HUES64 (cell line): Measurements from ENCODE around the gene TRPM3.

Experiments used
- H3K27ac ChIP-seq: 2 replicates; pipeline ENCODE4 v1.7.0; 2013; ENCODE audit warnings: low read depth, low read length, inconsistent platforms
- H3K27me3 ChIP-seq: 2 replicates; pipeline ENCODE4 v1.6.1; 2013; ENCODE audit warnings: mild to moderate bottlenecking, low read length; ENCODE audit not compliant: insufficient read depth
- H3K36me3 ChIP-seq: 2 replicates; pipeline ENCODE4 v1.6.1; 2013; ENCODE audit warnings: mild to moderate bottlenecking, low read length; ENCODE audit not compliant: insufficient read depth
- H3K4me1 ChIP-seq: 2 replicates; pipeline ENCODE4 v1.6.1; 2013; ENCODE audit warnings: mild to moderate bottlenecking, low read length, moderate library complexity; ENCODE audit not compliant: insufficient read depth
- H3K4me3 ChIP-seq: 2 replicates; pipeline ENCODE4 v1.5.1; 2013; ENCODE audit warnings: mild to moderate bottlenecking, low read length, moderate library complexity
- H3K9ac ChIP-seq: 2 replicates; pipeline ENCODE4 v1.6.1; 2013; ENCODE audit warnings: mild to moderate bottlenecking, low read depth, low read length
- H3K9me3 ChIP-seq: 2 replicates; pipeline ENCODE4 v1.6.1; 2013; ENCODE audit warnings: low read depth, low read length; ENCODE audit not compliant: insufficient read depth
- WGBS: fragments of 150-250, 120-280 bp; methylation state at CpG from one replicate; pipeline ENCODE4 v1.1.7; 2013; ENCODE audit warnings: missing lambda C conversion rate; 5-methylcytosine and 5-hydroxymethylcytosine counted together

TRPM3 gene

DNA sequence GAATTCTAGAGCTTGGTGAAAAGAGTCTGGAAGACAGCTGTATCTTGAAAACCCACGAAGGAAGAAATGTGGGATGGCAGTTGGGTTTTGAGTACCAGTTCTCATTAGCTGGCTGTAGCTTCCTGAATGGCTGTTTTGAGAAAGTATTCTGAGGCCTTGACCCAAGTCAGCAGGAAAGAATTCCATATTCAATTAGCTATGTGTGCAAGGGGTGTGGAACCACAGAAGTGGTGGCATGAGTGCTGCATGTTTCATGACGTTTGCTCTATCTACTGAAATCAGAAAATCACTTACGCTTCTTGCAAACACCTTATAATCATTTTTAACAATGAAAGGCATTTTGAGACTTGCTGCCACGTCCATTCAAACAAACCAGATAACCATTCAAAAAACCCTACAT is 69.1 kb downstream of the TRPM3 start:
- Histone ChIP-seq H3K9ac (no peak overlapping the region), H3K9me3 (no peaks in the 10 kb centered on the region), H3K27me3 (no peaks in the 10 kb centered on the region), H3K4me3 (no peak overlapping the region), H3K27ac (no peak overlapping the region), H3K4me1 (no peaks in the 10 kb centered on the region; the same call in 1 of the 2 replicates), H3K36me3 (no peaks in the 10 kb centered on the region)
- WGBS, result 90% methylated on average over 4 of the region's 4 CpGs

DNA sequence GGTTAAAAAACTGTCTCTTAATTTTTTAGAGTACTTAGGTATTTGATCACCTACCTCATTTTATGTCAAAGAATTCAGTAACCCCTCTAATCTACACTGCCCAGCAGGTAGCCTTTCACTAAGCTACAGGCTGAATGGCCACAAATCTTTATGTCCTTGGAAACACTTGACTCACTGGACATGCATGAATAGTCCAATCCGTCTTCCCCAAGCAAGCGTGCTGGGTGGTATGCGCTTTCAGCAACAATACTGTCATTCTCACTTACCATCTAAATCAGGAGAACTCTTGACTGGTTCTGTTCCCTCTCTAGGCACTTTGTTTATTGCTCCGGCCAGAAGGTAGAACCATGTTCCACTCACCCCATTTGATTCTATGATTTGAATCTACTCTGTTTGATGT is 73.1 kb downstream of the TRPM3 start:
- H3K4me3 ChIP-seq, result no peak overlapping the region
- 67% methylated on average over 4 of the region's 4 CpGs for WGBS
- H3K9ac ChIP-seq, result no peak overlapping the region
- H3K9me3 ChIP-seq, result no peaks in the 10 kb centered on the region
- no peak overlapping the region for H3K27ac ChIP-seq
- no peaks in the 10 kb centered on the region for H3K36me3 ChIP-seq
- H3K27me3 ChIP-seq, result no peaks in the 10 kb centered on the region
- peaks cover 1% of the 10 kb centered on the region for H3K4me1 ChIP-seq

DNA sequence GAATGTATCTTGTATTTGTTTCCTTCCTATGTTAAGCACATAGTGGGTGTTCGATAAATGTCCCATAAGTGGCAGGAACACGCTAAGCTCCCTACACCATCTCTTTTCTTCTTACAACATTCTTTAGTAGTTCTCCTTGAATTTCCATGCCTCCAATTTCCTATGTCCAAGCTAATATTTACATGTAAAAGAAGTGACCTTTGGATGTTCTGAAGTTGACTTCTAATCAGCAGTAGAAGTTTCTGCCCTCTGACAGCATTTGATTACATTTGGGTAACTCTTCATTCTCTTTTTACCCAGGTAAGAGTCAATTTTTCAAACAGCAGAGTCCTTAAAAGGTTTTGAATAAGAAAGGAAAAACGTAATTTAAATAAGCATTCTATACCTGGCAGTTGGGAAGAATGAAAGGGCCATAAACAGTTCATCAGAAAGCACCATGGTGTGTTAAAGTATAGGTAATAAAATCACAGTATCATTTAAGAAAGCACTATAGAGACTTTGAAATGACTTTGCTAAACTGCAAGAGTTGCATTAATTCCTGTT is 78.9 kb downstream of the TRPM3 start:
- H3K36me3 ChIP-seq, result no peaks in the 10 kb centered on the region
- no peak overlapping the region for H3K4me3 ChIP-seq
- H3K27ac ChIP-seq, result no peak overlapping the region
- H3K4me1 ChIP-seq, result peaks cover 16% of the 10 kb centered on the region
- H3K27me3 ChIP-seq, result no peaks in the 10 kb centered on the region
- H3K9me3 ChIP-seq, result no peaks in the 10 kb centered on the region
- 75% methylated on average over 3 of the region's 3 CpGs for WGBS
- H3K9ac ChIP-seq, result no peak overlapping the region

DNA sequence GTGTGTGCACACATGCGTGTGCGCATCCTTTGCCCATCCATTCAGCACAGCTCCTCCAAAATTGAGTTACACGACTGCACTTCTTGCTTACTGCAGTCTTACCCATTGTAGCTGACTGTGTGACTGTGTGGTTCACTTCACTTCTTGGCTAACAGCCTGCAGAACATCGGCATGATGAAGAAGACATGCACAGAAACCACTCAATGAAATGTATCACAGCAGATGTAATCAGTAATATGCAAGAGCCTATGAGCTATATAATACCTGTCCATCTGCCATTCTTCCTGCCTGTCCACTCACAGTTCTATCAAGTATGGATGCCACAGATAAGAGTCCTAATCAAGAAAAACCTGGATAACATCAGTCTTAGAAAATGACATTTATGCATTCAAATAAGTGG is 83.9 kb downstream of the TRPM3 start:
- WGBS, result 98% methylated on average over 4 of the region's 4 CpGs

DNA sequence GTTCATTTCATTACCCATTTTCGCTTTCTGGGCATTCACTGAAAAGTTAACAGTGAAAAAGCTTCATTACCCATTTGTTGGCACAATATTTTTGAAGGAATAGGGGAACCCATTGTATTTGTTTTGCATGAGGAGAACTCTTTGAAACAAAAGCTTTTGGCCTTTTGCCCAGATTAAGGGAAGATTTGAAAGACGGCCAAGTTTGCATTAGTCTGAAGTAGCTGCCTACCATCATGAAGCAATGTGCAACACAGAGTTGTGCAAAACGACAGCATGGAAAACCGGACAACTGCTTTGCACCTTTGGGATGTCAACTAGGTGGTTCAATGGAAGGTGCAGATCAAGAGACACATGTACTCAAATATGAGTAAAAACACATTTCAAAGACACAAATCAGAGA is 84.9 kb downstream of the TRPM3 start:
- WGBS, result 92% methylated on average over 4 of the region's 4 CpGs
- H3K9ac ChIP-seq, result no peak overlapping the region
- H3K27me3 ChIP-seq, result no peaks in the 10 kb centered on the region
- no peak overlapping the region for H3K4me3 ChIP-seq
- no peaks in the 10 kb centered on the region for H3K9me3 ChIP-seq
- no peaks in the 10 kb centered on the region for H3K4me1 ChIP-seq
- no peak overlapping the region for H3K27ac ChIP-seq
- no peaks in the 10 kb centered on the region for H3K36me3 ChIP-seq

More for the DNA sequence above, 83.9 kb downstream of the TRPM3 start:
- no peak overlapping the region for H3K27ac ChIP-seq
- peaks cover 7% of the 10 kb centered on the region for H3K4me1 ChIP-seq
- H3K27me3 ChIP-seq, result no peaks in the 10 kb centered on the region
- no peaks in the 10 kb centered on the region for H3K36me3 ChIP-seq
- no peak overlapping the region for H3K9ac ChIP-seq
- no peak overlapping the region for H3K4me3 ChIP-seq
- no peaks in the 10 kb centered on the region for H3K9me3 ChIP-seq

DNA sequence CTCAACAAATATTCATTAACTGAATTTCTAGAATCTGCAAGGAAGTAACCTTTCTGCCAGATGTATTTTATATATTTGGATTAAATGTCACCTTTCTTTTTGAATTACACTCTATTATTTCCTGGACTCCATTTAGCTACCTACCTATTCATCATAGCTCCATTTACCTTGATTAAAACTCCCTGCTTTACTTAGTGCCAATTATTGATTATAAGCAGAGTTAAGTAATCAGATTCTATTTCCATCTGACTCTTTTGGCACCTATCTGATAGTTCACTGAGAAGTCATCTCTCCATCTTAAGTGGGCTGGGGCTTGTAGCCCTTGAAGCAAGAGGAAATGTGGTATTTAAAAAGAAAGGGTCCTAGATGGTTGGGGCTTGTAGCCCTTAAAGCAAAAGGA is 88.6 kb downstream of the TRPM3 start:
- H3K36me3 ChIP-seq, result no peaks in the 10 kb centered on the region
- peaks cover 7% of the 10 kb centered on the region; the same call in 1 of the 2 replicates for H3K4me1 ChIP-seq
- H3K9me3 ChIP-seq, result no peaks in the 10 kb centered on the region
- no peak overlapping the region for H3K4me3 ChIP-seq
- no peak overlapping the region for H3K9ac ChIP-seq
- no peaks in the 10 kb centered on the region for H3K27me3 ChIP-seq
- no peak overlapping the region for H3K27ac ChIP-seq

DNA sequence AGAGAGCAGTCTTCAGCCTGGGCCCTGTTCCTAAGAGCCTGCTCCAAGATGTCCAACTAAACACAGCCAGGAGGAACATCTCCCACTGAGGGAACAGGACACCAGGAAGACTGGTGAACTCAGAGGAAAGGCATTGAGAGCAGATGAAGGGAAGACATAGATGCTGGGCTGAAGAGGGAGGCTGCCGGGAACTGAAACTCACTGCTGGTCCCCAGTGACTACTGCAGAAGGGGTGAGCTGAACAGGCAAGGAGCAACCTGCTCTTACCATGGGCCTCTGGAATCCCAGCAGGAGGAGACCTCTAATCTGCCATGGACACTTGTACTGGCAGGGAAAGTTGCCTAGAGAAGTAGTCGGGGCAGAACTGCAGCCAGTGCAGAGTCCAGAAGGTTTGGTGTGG is 95.7 kb downstream of the TRPM3 start:
- 94% methylated on average over 2 of the region's 2 CpGs for WGBS
- Histone ChIP-seq H3K4me3 (no peak overlapping the region), H3K36me3 (no peaks in the 10 kb centered on the region)

DNA sequence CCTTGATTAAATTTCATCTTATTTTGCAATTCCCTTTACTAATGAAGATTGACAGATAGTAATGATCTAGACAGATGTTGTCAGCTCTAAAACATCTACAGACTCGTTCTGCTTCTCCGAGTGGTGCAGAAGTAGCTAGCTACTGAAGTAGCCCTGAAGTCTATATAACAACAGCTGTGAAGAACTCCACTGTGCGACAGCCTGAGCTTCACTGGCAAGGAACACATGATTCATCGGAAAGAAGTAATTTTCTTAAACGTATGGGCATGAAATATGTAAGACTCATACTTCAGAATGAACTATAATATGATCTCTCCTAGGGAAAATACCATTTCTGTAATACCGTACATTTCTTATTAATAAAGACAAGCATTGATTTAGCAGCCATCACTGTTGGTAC is 96.2 kb downstream of the TRPM3 start:
- H3K27me3 ChIP-seq, result no peaks in the 10 kb centered on the region
- WGBS, result 95% methylated on average over 6 of the region's 6 CpGs
- no peak overlapping the region for H3K27ac ChIP-seq
- no peak overlapping the region for H3K9ac ChIP-seq
- H3K4me3 ChIP-seq, result no peak overlapping the region
- H3K9me3 ChIP-seq, result no peaks in the 10 kb centered on the region
- H3K36me3 ChIP-seq, result no peaks in the 10 kb centered on the region
- peaks cover 7% of the 10 kb centered on the region; the same call in 1 of the 2 replicates for H3K4me1 ChIP-seq

More for the DNA sequence above, 95.7 kb downstream of the TRPM3 start:
- Histone ChIP-seq H3K27me3 (no peaks in the 10 kb centered on the region), H3K9ac (no peak overlapping the region), H3K27ac (no peak overlapping the region), H3K4me1 (peaks cover 7% of the 10 kb centered on the region; the same call in 1 of the 2 replicates), H3K9me3 (no peaks in the 10 kb centered on the region)

DNA sequence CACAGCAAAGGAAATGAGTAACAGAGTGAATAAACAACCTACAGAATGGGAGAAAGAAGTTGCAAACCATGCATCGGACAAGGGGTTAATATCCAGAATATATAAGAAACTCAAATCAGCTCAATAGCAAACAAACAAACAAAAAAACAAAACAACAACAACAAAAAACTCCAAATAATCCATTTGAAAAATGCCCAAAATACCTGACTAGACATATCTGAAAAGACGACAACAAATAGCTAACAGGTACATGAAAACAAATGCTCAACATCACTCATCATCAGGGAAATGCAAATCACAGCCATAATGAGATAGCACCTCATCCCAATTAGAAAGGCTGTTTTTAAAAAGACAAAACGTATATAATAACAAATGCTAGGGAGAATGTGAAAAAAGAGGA is 111.2 kb downstream of the TRPM3 start:
- Histone ChIP-seq H3K4me1 (no peaks in the 10 kb centered on the region), H3K36me3 (no peaks in the 10 kb centered on the region), H3K9me3 (peaks cover 9% of the 10 kb centered on the region; the same call in 1 of the 2 replicates), H3K27me3 (no peaks in the 10 kb centered on the region), H3K9ac (no peak overlapping the region), H3K27ac (no peak overlapping the region), H3K4me3 (no peak overlapping the region)
- 97% methylated on average over 3 of the region's 3 CpGs for WGBS

DNA sequence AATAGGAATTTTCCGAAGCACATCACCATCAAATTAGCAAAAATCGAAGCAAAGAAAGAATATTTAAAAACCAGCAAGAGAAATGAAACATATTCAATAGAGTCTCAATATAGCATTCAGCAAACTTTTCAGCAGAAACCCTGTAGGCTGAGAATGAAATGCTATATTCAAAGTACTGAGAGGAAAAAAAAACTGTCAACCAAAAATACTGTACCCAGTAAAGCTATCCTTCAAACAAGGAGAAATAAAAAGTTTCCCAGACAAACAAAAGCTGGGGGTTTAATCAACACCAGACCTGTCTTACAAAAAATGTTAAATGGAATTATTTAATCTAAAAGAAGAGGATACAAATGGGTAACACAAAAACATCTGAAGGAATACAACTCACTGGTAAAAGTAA is 116.0 kb downstream of the TRPM3 start:
- Histone ChIP-seq H3K4me1 (no peaks in the 10 kb centered on the region), H3K9ac (no peak overlapping the region), H3K36me3 (no peaks in the 10 kb centered on the region), H3K9me3 (peaks cover 20% of the 10 kb centered on the region; the same call in 1 of the 2 replicates), H3K27me3 (no peaks in the 10 kb centered on the region), H3K27ac (no peak overlapping the region), H3K4me3 (no peak overlapping the region)
- WGBS, result 94% methylated on average over 2 of the region's 2 CpGs

DNA sequence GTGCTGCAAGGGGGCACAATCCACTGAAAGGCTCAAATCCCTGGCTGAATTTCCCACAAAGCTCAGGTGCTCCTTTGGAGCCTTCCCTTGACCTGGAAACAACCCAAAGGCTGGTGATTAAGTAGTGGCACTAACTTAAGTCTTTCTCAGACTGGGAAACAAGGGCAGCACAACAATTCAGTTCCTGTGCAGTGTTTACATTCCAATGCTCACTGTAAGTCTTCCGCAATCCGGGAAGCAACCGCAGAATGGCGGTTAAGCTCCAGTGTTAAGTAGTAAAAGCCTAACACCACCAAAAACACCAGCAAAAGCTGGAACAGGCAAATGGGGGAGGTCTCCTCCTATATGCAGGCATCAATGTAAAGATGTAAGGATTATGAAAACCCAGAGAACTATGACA is 117.2 kb downstream of the TRPM3 start:
- Histone ChIP-seq H3K4me1 (peaks cover 6% of the 10 kb centered on the region), H3K36me3 (no peaks in the 10 kb centered on the region), H3K27ac (no peak overlapping the region), H3K27me3 (no peaks in the 10 kb centered on the region), H3K4me3 (no peak overlapping the region), H3K9ac (no peak overlapping the region), H3K9me3 (peaks cover 20% of the 10 kb centered on the region; the same call in 1 of the 2 replicates)
- 93% methylated on average over 4 of the region's 4 CpGs for WGBS

DNA sequence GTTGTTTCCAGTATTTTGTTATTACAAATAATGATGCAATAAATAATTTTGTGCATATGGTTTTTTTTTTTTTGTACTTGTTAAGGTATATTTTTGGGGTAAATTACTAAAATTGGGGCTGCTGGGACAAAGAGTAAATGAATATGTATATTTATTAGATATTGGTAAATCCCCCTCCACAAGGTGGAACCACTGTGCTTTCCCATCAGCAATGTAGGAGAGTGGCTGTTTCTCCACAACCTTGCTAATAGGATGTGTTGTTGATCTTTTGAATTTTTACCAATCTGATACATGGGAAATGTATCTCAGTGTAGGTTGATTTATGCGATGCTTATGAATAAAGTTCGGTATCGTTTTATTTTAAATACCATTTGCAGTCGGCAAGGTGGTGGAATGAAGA is 118.1 kb downstream of the TRPM3 start:
- Histone ChIP-seq H3K36me3 (no peaks in the 10 kb centered on the region), H3K27me3 (no peaks in the 10 kb centered on the region), H3K9me3 (peaks cover 20% of the 10 kb centered on the region; the same call in 1 of the 2 replicates), H3K9ac (no peak overlapping the region), H3K4me3 (no peak overlapping the region), H3K4me1 (peaks cover 9% of the 10 kb centered on the region), H3K27ac (no peak overlapping the region)
- no CpG with 5 or more reads among the region's 4 CpGs for WGBS
